GM23338 (cell line): Measurements from ENCODE around the gene CYB5R3. TPM values are rescaled to one million over a fixed set of nuclear protein-coding genes. Genes with fewer than 3 reads are reported as not detected.

Source experiments
- ATAC-seq: fragments of 200-7000 bp; cut with Tn5 transposase; 3 replicates; pipeline ENCODE4 v1.9.1; 2020
- DNase-seq: peaks from one replicate; pipeline ENCODE4 v3.0.0-alpha.2; 2015; ENCODE audit warnings: low spot score
- H2AFZ ChIP-seq: fragments of 200-600 bp; sonication (generic); 2 replicates; pipeline ENCODE4 v1.8.0; 2016; ENCODE audit warnings: antibody characterized with exemption, mild to moderate bottlenecking, moderate library complexity
- H3F3A ChIP-seq: fragments of 200-600 bp; sonication (generic); replicated peaks from 2 replicates; pipeline ENCODE4 v1.8.0; 2017; ENCODE audit warnings: antibody characterized with exemption, mixed run types, low read depth
- H3K27ac ChIP-seq: fragments of 200-600 bp; sonication (generic); 2 replicates; pipeline ENCODE4 v1.6.1; 2016; ENCODE audit warnings: low read depth
- H3K27me3 ChIP-seq: fragments of 200-600 bp; sonication (generic); 2 replicates; pipeline ENCODE4 v1.8.0; 2016; ENCODE audit warnings: mild to moderate bottlenecking, mixed run types, moderate library complexity; ENCODE audit not compliant: insufficient read depth
- H3K36me3 ChIP-seq: fragments of 200-600 bp; sonication (generic); 2 replicates; pipeline ENCODE4 v1.8.0; 2016; ENCODE audit warnings: mild to moderate bottlenecking; ENCODE audit not compliant: insufficient read depth
- H3K4me1 ChIP-seq: fragments of 200-600 bp; sonication (generic); 2 replicates; pipeline ENCODE4 v1.8.0; 2016; ENCODE audit warnings: mild to moderate bottlenecking, moderate library complexity; ENCODE audit not compliant: insufficient read depth
- H3K4me2 ChIP-seq: fragments of 200-600 bp; sonication (generic); 2 replicates; pipeline ENCODE4 v1.7.1; 2017; ENCODE audit warnings: mixed run types
- H3K4me3 ChIP-seq: fragments of 200-600 bp; sonication (generic); 2 replicates; pipeline ENCODE4 v1.6.1; 2016; ENCODE audit warnings: mixed run types
- H3K79me2 ChIP-seq: fragments of 200-600 bp; sonication (generic); replicated peaks from 2 replicates; pipeline ENCODE4 v1.8.0; 2017; ENCODE audit warnings: mild to moderate bottlenecking; ENCODE audit not compliant: insufficient read depth
- H3K9me2 ChIP-seq: fragments of 200-600 bp; sonication (generic); 2 replicates; pipeline ENCODE4 v1.8.0; 2017; ENCODE audit not compliant: insufficient read depth
- H4K20me1 ChIP-seq: fragments of 200-600 bp; sonication (generic); replicated peaks from 2 replicates; pipeline ENCODE4 v1.8.0; 2017; ENCODE audit warnings: mild to moderate bottlenecking; ENCODE audit not compliant: insufficient read depth
- H3K27ac Mint-ChIP-seq: 2 replicates; pipeline ENCODE4 v1.8.0; 2020; ENCODE audit warnings: inconsistent platforms, mild to moderate bottlenecking, moderate library complexity, mixed read lengths
- H3K27me3 Mint-ChIP-seq: 3 replicates; pipeline ENCODE4 v1.8.0; 2022; ENCODE audit warnings: low read depth, mild to moderate bottlenecking, moderate library complexity, mixed read lengths, inconsistent platforms; ENCODE audit not compliant: insufficient read depth, poor library complexity
- H3K36me3 Mint-ChIP-seq: 3 replicates; pipeline ENCODE4 v1.8.0; 2021; ENCODE audit warnings: low read depth, mild to moderate bottlenecking, inconsistent platforms, moderate library complexity, mixed read lengths
- H3K4me1 Mint-ChIP-seq: 3 replicates; pipeline ENCODE4 v1.8.0; 2020; ENCODE audit warnings: mild to moderate bottlenecking, inconsistent platforms, mixed read lengths
- H3K4me3 Mint-ChIP-seq: 3 replicates; pipeline ENCODE4 v1.8.0; 2021; ENCODE audit warnings: moderate library complexity, mild to moderate bottlenecking, inconsistent platforms, mixed read lengths
- H3K9me3 Mint-ChIP-seq: 3 replicates; pipeline ENCODE4 v1.8.0; 2020; ENCODE audit warnings: moderate library complexity, mild to moderate bottlenecking, inconsistent platforms, mixed read lengths
- CREB1 ChIP-seq: fragments of 250-450 bp; sonication (Bioruptor Pico); IDR thresholded peaks from 2 replicates; pipeline ENCODE4 v1.5.0; 2020; ENCODE audit warnings: low read depth, mild to moderate bottlenecking, moderate library complexity
- EZH2phosphoT487 ChIP-seq: fragments of 200-600 bp; sonication (generic); IDR thresholded peaks from one replicate; pipeline ENCODE4 v1.8.1; 2018; ENCODE audit warnings: antibody characterized with exemption; ENCODE audit not compliant: unreplicated experiment
- JUNB ChIP-seq: IDR thresholded peaks from one replicate; pipeline ENCODE4 v1.6.1; 2016; ENCODE audit warnings: antibody characterized with exemption; ENCODE audit not compliant: unreplicated experiment
- NANOG ChIP-seq: IDR thresholded peaks from 2 replicates; pipeline ENCODE4 v1.6.1; 2016; ENCODE audit warnings: antibody characterized with exemption, borderline replicate concordance
- POLR2AphosphoS5 ChIP-seq: IDR thresholded peaks from 2 replicates; pipeline ENCODE4 v1.6.1; 2016; ENCODE audit warnings: antibody characterized with exemption, low read depth
- STAT1 ChIP-seq: IDR thresholded peaks from one replicate; pipeline ENCODE4 v1.6.1; 2016; ENCODE audit warnings: antibody characterized with exemption; ENCODE audit not compliant: unreplicated experiment
- ZNF114 ChIP-seq: fragments of 250-450 bp; sonication (Bioruptor Pico); IDR thresholded peaks from 2 replicates; pipeline ENCODE4 v1.5.0; 2020; ENCODE audit warnings: mild to moderate bottlenecking, moderate library complexity
- ZNF331 ChIP-seq: fragments of 250-450 bp; sonication (Bioruptor Pico); IDR thresholded peaks from 2 replicates; pipeline ENCODE4 v1.5.0; 2020; ENCODE audit warnings: low read depth, mild to moderate bottlenecking, moderate library complexity
- ZNF462 ChIP-seq: fragments of 250-450 bp; sonication (Bioruptor Pico); IDR thresholded peaks from 2 replicates; pipeline ENCODE4 v1.5.0; 2020; ENCODE audit warnings: mild to moderate bottlenecking, moderate library complexity
- polyA plus RNA-seq: library from polyadenylated mRNA; unstranded; fragments of >200 nt; fragmentation: Nextera tagmentation; extraction: Ambion mirVana; gene quantifications from 2 replicates; pipeline ENCODE4 v1.2.1, GENCODE V29; 2016
- total RNA-seq: library from RNA; depleted of rRNA; stranded (reverse); fragments of >200 nt; shearing (Covaris generic); gene quantifications from 2 replicates; pipeline ENCODE4 v1.2.3, GENCODE V29; 2014
- TF ChIP-seq, protein P1 (sequence below): IDR thresholded peaks from 2 replicates; pipeline ENCODE4 v1.6.1; 2016; ENCODE audit warnings: antibody characterized with exemption
- TF ChIP-seq, protein P2 (sequence below), 2 experiments: fragments of 200-600 bp in 1 of 2; sonication (generic) in 1 of 2; conservative IDR thresholded peaks; 2 replicates each; pipeline versions ENCODE4 v1.5.1 to v1.6.1; 2016 to 2017; ENCODE audit warnings: antibody characterized with exemption in 2 of 2, low read depth in 2 of 2, mild to moderate bottlenecking in 2 of 2, moderate library complexity in 1 of 2

The CYB5R3 gene
- total and polyA plus RNA-seq, 2 experiments from 2014 or later: 76.2 to 76.9 TPM

DNA sequence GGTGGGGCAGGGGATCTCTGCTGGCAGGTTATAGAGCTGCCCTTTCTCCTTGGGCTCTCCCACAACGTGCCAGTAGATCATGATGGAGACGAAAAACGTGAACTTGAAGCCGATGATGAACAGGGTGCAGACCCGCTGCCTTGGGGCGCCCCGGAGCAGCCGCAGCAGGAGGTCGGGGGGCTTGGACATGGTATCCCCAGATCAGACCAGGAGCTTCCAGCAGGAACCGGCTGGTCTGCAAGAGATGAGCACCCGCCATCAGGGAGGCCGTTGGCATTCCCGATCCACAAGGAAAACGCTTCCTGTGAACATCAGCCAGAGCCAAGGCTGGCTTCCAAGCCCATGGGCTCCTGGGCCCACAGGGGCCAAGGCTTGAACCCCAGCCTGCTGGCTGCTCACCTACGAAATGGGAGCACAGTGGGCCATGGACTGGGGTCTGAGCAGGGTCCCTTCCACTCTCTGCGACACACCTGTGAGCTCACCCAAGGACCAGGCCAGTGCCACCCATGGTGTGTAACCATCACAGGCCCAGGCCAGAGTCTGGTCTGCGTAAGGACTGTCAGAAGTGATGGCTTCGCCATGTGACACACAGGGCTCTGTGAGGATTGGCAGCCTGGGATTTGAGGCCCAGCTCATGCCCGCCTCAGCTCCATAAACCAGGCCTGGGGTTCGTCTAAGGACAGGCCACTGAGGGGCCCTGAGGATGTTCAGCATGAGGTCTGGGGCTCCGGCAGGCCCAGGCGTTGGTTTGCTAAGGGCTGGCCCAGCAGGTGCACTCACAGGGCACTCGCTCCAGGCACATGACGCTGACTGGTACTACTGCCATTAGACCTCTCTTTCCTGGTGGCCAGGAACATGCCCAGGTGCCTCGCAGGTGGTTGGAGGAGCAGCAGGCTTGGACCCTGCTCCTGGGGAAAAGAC, 44.8 kb upstream of the CYB5R3 start (continued):
- TF ChIP-seq ZNF462 (CRISPR knock-in tag) (no peak), STAT1 (no peak), POLR2AphosphoS5 (no peak)
- TF ChIP-seq, protein P1, sequence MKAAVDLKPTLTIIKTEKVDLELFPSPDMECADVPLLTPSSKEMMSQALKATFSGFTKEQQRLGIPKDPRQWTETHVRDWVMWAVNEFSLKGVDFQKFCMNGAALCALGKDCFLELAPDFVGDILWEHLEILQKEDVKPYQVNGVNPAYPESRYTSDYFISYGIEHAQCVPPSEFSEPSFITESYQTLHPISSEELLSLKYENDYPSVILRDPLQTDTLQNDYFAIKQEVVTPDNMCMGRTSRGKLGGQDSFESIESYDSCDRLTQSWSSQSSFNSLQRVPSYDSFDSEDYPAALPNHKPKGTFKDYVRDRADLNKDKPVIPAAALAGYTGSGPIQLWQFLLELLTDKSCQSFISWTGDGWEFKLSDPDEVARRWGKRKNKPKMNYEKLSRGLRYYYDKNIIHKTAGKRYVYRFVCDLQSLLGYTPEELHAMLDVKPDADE: no peak

DNA sequence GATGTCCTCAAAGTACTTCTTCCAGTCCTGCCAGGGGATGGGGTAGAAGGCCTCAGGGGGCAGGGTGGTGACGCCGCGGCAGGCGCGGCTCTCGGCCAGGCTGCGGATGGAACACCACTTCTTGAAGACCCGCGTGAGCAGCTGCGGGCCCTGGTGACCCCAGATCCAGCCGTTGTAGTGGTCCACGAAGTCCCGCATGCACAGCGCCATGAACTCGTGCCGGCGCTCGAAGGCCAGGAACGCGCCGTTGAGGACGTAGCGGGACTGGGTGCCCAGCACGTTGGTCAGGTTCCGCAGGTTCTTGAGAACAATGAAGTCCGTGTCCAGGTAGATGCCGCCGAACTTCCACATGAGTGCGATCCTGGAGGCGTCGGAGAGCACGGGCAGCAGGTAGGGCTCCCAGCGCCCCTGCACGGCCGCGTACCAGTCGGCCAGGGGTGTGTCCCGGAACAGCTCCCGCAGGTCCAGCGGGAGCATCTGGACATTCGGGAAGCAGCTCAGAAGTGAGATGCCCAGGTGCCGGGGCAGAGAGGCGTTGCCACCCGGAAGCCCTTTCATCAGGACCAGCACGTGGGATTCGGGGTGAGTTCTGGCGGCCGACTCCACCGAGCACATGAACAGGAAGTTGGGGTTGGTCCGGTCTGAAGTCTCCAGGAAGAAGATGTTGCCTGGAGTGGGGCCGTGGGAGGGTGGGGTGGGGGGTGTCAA, 44.0 kb upstream of the CYB5R3 start:
- Mint-ChIP-seq H3K36me3 (no peaks in the 10 kb centered on the region; the same call in 2 of the 3 replicates), H3K4me3 (no peak overlapping the region), H3K9me3 (no peaks in the 10 kb centered on the region), H3K27me3 (peaks cover 1% of the 10 kb centered on the region), H3K27ac (no peak overlapping the region), H3K4me1 (peaks cover 14% of the 10 kb centered on the region)
- no peaks in the 10 kb centered on the region for H3K27me3 ChIP-seq
- no peak overlapping the region for H3K27ac ChIP-seq
- no peak overlapping the region for H3K4me3 ChIP-seq
- H3K36me3 ChIP-seq: no peaks in the 10 kb centered on the region; the same call in 1 of the 2 replicates
- H3K4me2 ChIP-seq: no peak overlapping the region
- no peaks in the 10 kb centered on the region for H3K9me2 ChIP-seq
- ATAC-seq (no peak), DNase-seq (no peak)
- H4K20me1 ChIP-seq: no peaks in the 10 kb centered on the region
- no peaks in the 10 kb centered on the region for H3F3A ChIP-seq
- no peaks in the 10 kb centered on the region for H3K79me2 ChIP-seq
- H3K4me1 ChIP-seq: peaks cover 7% of the 10 kb centered on the region
- H2AFZ ChIP-seq: no peak overlapping the region
- TF ChIP-seq STAT1 (no peak), POLR2AphosphoS5 (no peak), NANOG (no peak), CREB1 (CRISPR knock-in tag) (no peak), ZNF114 (CRISPR knock-in tag) (no peak), JUNB (no peak), EZH2phosphoT487 (no peak), ZNF331 (CRISPR knock-in tag) (no peak)
- TF ChIP-seq, protein P2, sequence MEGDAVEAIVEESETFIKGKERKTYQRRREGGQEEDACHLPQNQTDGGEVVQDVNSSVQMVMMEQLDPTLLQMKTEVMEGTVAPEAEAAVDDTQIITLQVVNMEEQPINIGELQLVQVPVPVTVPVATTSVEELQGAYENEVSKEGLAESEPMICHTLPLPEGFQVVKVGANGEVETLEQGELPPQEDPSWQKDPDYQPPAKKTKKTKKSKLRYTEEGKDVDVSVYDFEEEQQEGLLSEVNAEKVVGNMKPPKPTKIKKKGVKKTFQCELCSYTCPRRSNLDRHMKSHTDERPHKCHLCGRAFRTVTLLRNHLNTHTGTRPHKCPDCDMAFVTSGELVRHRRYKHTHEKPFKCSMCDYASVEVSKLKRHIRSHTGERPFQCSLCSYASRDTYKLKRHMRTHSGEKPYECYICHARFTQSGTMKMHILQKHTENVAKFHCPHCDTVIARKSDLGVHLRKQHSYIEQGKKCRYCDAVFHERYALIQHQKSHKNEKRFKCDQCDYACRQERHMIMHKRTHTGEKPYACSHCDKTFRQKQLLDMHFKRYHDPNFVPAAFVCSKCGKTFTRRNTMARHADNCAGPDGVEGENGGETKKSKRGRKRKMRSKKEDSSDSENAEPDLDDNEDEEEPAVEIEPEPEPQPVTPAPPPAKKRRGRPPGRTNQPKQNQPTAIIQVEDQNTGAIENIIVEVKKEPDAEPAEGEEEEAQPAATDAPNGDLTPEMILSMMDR (conservative IDR thresholded peaks at IDR 0.05; ENCODE audit: low read depth in 2 of 2): no peak
- TF ChIP-seq, protein P1: no peak
